ENCODE measurements around the gene EXD3. TPM values are rescaled to one million over a fixed set of nuclear protein-coding genes. Genes with fewer than 3 reads are reported as not detected.
"Not testable (repeated sequence)": the region's sequence is repeated elsewhere in the genome, so short reads cannot be mapped to it uniquely, and the experiment has no call there.

EXD3 gene
- total and polyA plus RNA-seq, 2 donors (not counting 1 experiment from before 2014, with no cell fraction given), result 2.6 to 13.0 TPM

DNA sequence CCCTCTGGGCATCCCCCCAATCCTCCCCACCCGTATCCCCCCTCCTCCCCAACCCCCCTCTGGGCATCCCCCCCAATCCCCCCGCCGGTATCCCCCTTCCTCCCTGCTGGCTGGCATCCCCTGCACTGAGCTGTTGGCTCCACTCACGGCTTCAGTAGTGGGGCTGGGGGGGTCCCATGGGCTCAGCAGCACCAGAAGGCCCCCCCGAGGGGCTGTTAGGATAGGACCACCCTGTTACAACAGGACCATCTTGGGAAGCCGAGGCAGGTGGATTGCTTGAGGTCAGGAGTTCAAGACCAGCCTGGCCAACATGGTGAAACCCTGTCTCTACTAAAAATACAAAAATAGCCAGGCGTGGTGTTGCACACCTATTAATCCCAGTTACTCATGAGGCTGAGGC lies 42.4 kb downstream of the EXD3 start:
- no peak overlapping the region for H3K4me3 ChIP-seq (replicated peaks in 1 of 4; ENCODE audit: control extremely low read depth in 1 of 4, insufficient read depth in 1 of 4, low read depth in 3 of 4, low read length in 4 of 4)
- H3K4me1 ChIP-seq (ENCODE audit: control insufficient read depth, extremely low read depth, insufficient read depth, low read length), result no peaks in the 10 kb centered on the region
- H3K27me3 ChIP-seq (ENCODE audit: control insufficient read depth, insufficient read depth, low read length), result no peaks in the 10 kb centered on the region
- H3K9ac ChIP-seq (ENCODE audit: insufficient read depth, low read length), result no peak overlapping the region
- H3K27ac ChIP-seq (ENCODE audit: insufficient read depth, low read length), result no peak overlapping the region
- H3K9me3 ChIP-seq (ENCODE audit: control insufficient read depth, insufficient read depth, low read depth, low read length), result no peaks in the 10 kb centered on the region
- H2AFZ ChIP-seq (ENCODE audit: low read length), result no peak overlapping the region
- H4K20me1 ChIP-seq (ENCODE audit: control insufficient read depth, extremely low read depth, insufficient read depth, low read length), result no peaks in the 10 kb centered on the region
- no peaks in the 10 kb centered on the region for H3K79me2 ChIP-seq (ENCODE audit: control insufficient read depth, insufficient read depth, low read length)
- no peaks in the 10 kb centered on the region for H3K36me3 ChIP-seq (ENCODE audit: control insufficient read depth, insufficient read depth, low read length)
- no peak overlapping the region for H3K4me2 ChIP-seq (ENCODE audit: extremely low read depth, insufficient read depth, low read length)
- no peak for DNase-seq (ENCODE audit: low read depth in 2 of 2)
- TF ChIP-seq, protein P1, sequence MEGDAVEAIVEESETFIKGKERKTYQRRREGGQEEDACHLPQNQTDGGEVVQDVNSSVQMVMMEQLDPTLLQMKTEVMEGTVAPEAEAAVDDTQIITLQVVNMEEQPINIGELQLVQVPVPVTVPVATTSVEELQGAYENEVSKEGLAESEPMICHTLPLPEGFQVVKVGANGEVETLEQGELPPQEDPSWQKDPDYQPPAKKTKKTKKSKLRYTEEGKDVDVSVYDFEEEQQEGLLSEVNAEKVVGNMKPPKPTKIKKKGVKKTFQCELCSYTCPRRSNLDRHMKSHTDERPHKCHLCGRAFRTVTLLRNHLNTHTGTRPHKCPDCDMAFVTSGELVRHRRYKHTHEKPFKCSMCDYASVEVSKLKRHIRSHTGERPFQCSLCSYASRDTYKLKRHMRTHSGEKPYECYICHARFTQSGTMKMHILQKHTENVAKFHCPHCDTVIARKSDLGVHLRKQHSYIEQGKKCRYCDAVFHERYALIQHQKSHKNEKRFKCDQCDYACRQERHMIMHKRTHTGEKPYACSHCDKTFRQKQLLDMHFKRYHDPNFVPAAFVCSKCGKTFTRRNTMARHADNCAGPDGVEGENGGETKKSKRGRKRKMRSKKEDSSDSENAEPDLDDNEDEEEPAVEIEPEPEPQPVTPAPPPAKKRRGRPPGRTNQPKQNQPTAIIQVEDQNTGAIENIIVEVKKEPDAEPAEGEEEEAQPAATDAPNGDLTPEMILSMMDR (conservative IDR thresholded peaks at IDR 0.05 in 1 of 2, IDR thresholded peaks at IDR 0.05 in 1 of 2; ENCODE audit: low read depth in 1 of 2, low read length in 2 of 2), result no peak
- TF ChIP-seq EZH2 (IDR thresholded peaks at IDR 0.05; ENCODE audit: low read length, missing control alignments), result no peak

DNA sequence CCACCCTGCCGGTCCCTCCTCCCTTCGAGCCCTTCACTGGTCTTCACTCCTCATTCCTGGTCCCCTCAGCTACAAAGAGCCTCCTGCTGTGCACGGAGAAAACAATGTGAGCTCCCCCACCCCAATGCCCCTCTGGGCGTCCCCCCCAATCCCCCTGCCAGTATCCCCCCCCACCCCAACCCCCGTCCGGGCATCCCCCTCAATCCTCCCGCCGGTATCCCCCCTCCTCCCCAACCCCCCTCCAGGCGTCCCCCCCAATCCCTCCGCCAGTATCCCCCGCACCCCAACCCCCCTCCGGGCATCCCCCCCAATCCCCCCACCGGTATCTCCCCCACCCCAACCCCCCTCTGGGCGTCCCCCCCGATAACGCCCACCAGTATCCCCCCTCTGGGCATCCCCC lies 42.8 kb downstream of the EXD3 start:
- H3K4me3 ChIP-seq (replicated peaks in 1 of 4; ENCODE audit: control extremely low read depth in 1 of 4, insufficient read depth in 1 of 4, low read depth in 3 of 4, low read length in 4 of 4), result no peak overlapping the region
- TF ChIP-seq, protein P1 (conservative IDR thresholded peaks at IDR 0.05 in 1 of 2, IDR thresholded peaks at IDR 0.05 in 1 of 2; ENCODE audit: low read depth in 1 of 2, low read length in 2 of 2), result no peak
- no peak for TF ChIP-seq EZH2 (IDR thresholded peaks at IDR 0.05; ENCODE audit: low read length, missing control alignments)

DNA sequence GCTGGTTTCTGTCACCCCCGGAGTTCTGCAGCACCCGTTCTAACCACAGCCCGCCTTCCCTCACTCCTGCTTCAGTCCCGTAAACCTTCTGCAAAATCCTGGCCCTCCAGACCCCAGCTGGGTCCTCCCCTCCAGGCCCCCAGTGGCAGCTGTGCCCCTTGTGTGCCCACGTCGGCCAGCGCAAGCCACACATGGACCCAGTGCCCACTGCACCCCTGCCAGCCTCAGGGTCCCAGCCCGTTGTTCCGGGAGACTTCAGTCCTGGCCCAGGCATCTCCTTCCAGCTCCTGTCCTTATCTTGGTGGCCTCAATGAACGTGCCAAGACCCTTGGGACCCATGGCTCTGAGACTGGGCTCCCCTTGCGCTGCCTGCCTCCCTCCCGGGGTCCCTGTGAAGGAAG lies 43.2 kb downstream of the EXD3 start:
- no peak for DNase-seq (ENCODE audit: low read depth in 2 of 2)
- Histone ChIP-seq H3K36me3 (ENCODE audit: control insufficient read depth, insufficient read depth, low read length) (no peaks in the 10 kb centered on the region), H2AFZ (ENCODE audit: low read length) (no peak overlapping the region), H3K79me2 (ENCODE audit: control insufficient read depth, insufficient read depth, low read length) (no peaks in the 10 kb centered on the region), H3K9me3 (ENCODE audit: control insufficient read depth, insufficient read depth, low read depth, low read length) (no peaks in the 10 kb centered on the region), H4K20me1 (ENCODE audit: control insufficient read depth, extremely low read depth, insufficient read depth, low read length) (no peaks in the 10 kb centered on the region), H3K4me2 (ENCODE audit: extremely low read depth, insufficient read depth, low read length) (no peak overlapping the region), H3K27me3 (ENCODE audit: control insufficient read depth, insufficient read depth, low read length) (no peaks in the 10 kb centered on the region), H3K9ac (ENCODE audit: insufficient read depth, low read length) (no peak overlapping the region), H3K4me1 (ENCODE audit: control insufficient read depth, extremely low read depth, insufficient read depth, low read length) (no peaks in the 10 kb centered on the region), H3K4me3 (replicated peaks in 1 of 4; ENCODE audit: control extremely low read depth in 1 of 4, insufficient read depth in 1 of 4, low read depth in 3 of 4, low read length in 4 of 4) (no peak overlapping the region), H3K27ac (ENCODE audit: insufficient read depth, low read length) (no peak overlapping the region)
- TF ChIP-seq, protein P1 (conservative IDR thresholded peaks at IDR 0.05 in 1 of 2, IDR thresholded peaks at IDR 0.05 in 1 of 2; ENCODE audit: low read depth in 1 of 2, low read length in 2 of 2), result no peak
- no peak for TF ChIP-seq EZH2 (IDR thresholded peaks at IDR 0.05; ENCODE audit: low read length, missing control alignments)

More for the DNA sequence above, 42.8 kb downstream of the EXD3 start:
- Histone ChIP-seq H3K27me3 (ENCODE audit: control insufficient read depth, insufficient read depth, low read length) (no peaks in the 10 kb centered on the region), H4K20me1 (ENCODE audit: control insufficient read depth, extremely low read depth, insufficient read depth, low read length) (no peaks in the 10 kb centered on the region), H3K79me2 (ENCODE audit: control insufficient read depth, insufficient read depth, low read length) (no peaks in the 10 kb centered on the region), H3K4me1 (ENCODE audit: control insufficient read depth, extremely low read depth, insufficient read depth, low read length) (no peaks in the 10 kb centered on the region), H3K27ac (ENCODE audit: insufficient read depth, low read length) (no peak overlapping the region), H3K9ac (ENCODE audit: insufficient read depth, low read length) (no peak overlapping the region), H3K9me3 (ENCODE audit: control insufficient read depth, insufficient read depth, low read depth, low read length) (no peaks in the 10 kb centered on the region), H2AFZ (ENCODE audit: low read length) (no peak overlapping the region), H3K36me3 (ENCODE audit: control insufficient read depth, insufficient read depth, low read length) (no peaks in the 10 kb centered on the region), H3K4me2 (ENCODE audit: extremely low read depth, insufficient read depth, low read length) (no peak overlapping the region)
- DNase-seq (ENCODE audit: low read depth in 2 of 2), result no peak

DNA sequence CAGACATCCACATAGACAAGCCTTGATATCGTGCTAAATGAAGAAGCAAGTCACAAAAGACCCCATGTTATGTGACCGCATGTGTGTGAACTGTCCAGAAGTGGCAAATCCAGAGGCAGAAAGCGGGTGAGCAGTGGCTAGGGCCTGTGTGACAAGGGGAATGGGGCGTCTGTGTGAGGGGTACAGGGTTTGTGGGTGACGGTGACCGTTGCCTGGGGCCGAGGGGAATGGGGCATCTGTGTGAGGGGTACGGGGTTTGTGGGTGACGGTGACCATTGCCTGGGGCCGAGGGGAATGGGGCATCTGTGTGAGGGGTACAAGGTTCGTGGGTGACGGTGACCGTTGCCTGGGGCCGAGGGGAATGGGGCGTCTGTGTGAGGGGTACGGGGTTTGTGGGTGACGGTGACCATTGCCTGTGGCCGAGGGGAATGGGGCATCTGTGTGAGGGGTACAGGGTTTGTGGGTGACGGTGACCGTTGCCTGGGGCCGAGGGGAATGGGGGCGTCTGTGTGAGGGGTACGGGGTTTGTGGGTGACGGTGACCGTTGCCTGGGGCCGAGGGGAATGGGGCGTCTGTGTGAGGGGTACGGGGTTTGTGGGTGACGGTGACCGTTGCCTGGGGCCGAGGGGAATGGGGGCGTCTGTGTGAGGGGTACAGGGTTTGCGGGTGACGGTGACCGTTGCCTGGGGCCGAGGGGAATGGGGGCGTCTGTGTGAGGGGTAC lies 44.1 kb downstream of the EXD3 start:
- H3K4me3 ChIP-seq (replicated peaks in 1 of 4; ENCODE audit: control extremely low read depth in 1 of 4, insufficient read depth in 1 of 4, low read depth in 3 of 4, low read length in 4 of 4); H3K4me1 ChIP-seq (ENCODE audit: control insufficient read depth, extremely low read depth, insufficient read depth, low read length); DNase-seq (ENCODE audit: low read depth in 2 of 2): not testable (repeated sequence)

More for the DNA sequence above, 44.1 kb downstream of the EXD3 start:
- H3K79me2 ChIP-seq (ENCODE audit: control insufficient read depth, insufficient read depth, low read length); H3K27me3 ChIP-seq (ENCODE audit: control insufficient read depth, insufficient read depth, low read length); H4K20me1 ChIP-seq (ENCODE audit: control insufficient read depth, extremely low read depth, insufficient read depth, low read length); H3K36me3 ChIP-seq (ENCODE audit: control insufficient read depth, insufficient read depth, low read length); H2AFZ ChIP-seq (ENCODE audit: low read length); H3K9me3 ChIP-seq (ENCODE audit: control insufficient read depth, insufficient read depth, low read depth, low read length); H3K4me2 ChIP-seq (ENCODE audit: extremely low read depth, insufficient read depth, low read length); H3K9ac ChIP-seq (ENCODE audit: insufficient read depth, low read length); H3K27ac ChIP-seq (ENCODE audit: insufficient read depth, low read length): not testable (repeated sequence)
